GM21381 (cell line): Measurements from ENCODE around the gene PGAM4.
"Not testable (repeated sequence)": the region's sequence is repeated elsewhere in the genome, so short reads cannot be mapped to it uniquely, and the experiment has no call there.

Source experiments
- ATAC-seq: cut with Tn5 transposase; IDR thresholded peaks from one replicate; pipeline ENCODE4 v1.9.1; 2021; ENCODE audit warnings: mild to moderate bottlenecking, moderate library complexity; ENCODE audit not compliant: unreplicated experiment

The PGAM4 gene

DNA sequence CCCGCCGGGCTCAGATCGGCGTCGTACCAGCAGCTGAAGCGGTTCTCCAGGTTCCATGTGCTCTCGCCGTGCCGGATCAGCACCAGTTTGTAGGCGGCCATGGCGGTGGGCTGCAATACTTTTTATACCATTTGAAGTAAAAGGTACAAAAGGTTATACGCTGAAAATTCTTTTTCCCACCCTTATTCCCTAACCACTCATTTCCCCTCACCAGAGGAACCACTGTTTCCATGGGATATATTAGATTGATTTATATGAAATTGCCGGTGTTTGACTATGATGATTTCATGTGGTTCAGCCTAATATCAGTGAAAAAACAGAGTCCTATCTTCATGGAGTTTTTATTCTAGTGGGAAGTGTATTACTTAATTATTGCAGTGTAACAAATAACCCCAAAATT, at the start of gene PGAM4:
PGAM4 (minus strand) TSS at position 101 of the 400 bp plus-strand sequence; CDS start at position 101, 0 bp downstream.
- ATAC-seq, result no peak

DNA sequence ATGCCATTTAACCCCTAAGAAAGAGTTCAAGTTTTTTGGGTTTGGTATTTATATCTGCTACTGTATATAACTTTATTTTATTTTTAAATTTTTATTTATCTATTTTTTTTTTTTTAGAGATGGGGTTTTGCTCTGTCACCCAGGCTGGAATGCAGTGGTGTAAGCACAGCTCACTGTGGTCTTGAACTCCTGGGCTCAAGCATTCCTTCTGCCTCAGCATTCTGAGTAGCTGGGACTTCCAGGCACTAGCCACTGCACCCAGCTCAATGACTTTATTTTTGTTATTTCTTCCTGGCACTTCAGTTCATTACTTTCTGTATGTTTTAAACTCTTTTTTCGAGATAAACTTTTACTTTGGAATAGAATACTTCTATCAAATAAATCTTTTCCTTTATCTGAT, 42.4 kb upstream of the PGAM4 start:
- ATAC-seq, result no peak

GRCh38 chrX:77979870-77980269, 10.4 kb upstream of the PGAM4 start:
- ATAC-seq, result no peak

DNA sequence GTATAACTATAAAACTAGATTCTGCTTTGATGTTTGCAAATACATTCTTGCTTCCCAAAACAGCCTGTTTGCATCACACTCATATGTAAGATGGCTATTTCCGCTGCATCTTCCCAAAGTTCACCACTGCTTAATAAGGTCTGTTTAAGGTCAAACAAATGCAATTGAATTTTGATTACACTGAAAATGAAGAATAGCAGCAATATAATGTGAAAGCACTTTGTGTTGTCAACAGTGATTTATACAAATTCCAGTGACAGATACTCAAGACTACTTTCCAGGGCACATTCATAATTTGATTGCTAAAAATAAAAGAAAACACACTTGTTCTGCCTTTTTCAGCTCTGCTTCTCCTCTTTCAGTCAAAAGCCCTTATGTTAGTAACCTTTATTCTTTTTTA, 8.1 kb upstream of the PGAM4 start:
- ATAC-seq, result no peak

- no peak for ATAC-seq
Observed at GRCh38 chrX:77977095-77977494, 7.7 kb upstream of the PGAM4 start.

GRCh38 chrX:77975755-77976154, 6.3 kb upstream of the PGAM4 start:
- no peak for ATAC-seq

DNA sequence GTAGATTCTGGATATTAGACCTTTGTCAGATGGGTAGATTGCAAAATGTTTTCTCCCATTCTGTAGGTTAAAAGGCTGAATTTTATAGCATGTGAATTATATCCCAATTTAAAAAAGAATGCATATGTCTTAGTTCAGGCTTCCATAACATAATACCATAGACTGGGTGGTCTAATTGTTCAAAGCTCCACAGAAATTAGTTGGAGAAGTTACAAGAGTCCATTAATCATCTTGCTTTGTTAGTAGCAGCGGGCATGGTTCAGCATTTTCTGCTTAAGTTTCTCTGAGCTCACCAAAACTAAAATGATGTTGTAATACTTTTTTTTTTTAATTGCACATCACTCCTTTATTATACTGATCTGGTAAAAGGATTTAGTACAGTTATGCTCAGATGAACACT, 1.8 kb downstream of the PGAM4 start:
- ATAC-seq, result no peak

DNA sequence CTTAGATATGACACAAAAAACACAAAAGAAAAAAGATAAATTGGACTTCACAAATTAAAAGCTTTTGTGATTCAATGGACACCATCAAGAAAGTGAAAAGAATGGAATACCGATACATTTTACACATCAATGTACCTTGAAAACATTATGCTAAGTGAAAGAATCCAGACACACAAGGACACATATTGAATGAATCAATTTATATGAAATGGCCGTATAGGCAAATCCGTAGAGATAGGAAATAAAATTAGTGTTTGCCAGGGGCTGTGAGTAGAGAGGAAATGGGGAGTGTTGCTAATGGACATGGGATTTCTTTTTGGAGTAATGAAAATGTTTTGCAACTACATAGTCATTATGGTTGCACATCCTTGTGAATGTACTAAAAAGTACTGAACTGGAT, 3.1 kb downstream of the PGAM4 start:
- no peak for ATAC-seq

DNA sequence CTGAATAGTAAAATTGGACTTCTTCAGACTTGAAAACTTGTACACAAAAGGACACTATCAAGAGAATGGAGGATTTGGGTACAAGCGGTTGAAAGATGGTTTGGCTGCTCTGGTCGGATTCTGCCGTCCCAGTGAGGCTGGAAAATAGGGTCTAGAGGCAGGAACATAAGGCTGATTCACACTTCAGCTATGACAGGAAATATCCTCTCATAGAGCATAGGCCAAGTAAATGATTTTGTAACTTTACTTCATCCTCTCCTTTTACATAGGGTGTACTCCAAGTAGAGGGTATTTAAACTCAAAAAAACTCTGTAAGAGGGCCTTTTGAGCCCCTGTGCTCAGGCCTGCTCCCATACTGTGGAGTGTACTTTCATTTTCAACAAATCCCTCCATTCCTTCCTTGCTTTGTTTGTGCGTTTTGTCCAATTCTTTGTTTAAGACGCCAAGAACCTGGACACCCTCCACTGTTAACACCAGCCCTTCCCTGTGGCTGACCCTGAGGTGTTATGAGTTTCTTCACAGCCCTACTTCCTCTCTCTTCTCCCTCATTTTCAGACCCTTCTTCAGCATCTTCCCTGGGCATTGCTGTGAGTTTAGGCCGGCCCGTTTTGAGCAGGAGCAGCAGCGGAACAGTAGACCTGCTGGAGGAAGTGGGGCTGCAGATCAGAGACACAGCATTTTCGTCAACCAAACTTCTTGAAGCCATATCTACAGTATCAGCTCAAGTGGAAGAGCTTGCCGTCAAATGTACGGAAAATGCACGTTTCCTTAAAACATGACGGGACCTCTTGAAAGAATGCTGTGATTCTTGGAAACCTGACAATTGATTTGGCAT, 7.2 kb downstream of the PGAM4 start:
- no peak for ATAC-seq

DNA sequence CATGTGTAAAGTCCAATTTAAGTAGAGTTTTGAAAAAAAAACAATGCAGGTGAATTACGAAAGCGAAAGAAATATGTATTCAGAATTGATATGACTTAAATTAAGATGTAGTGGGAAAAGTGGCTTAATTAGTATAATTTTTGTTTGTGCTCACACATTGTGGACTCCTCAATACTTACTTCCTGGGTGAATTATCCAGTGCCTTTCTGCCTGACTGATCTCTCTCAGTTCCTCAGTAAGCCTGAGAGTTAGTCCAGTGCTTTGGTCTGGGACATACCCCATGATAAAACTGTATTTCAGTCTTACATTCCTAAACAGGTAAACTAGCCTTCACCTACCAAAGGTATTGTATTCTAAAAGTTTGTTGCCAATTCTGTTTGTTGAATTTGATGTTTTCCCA, 8.4 kb downstream of the PGAM4 start:
- ATAC-seq, result no peak

GRCh38 chrX:77960567-77960966, 8.9 kb downstream of the PGAM4 start:
- no peak for ATAC-seq

DNA sequence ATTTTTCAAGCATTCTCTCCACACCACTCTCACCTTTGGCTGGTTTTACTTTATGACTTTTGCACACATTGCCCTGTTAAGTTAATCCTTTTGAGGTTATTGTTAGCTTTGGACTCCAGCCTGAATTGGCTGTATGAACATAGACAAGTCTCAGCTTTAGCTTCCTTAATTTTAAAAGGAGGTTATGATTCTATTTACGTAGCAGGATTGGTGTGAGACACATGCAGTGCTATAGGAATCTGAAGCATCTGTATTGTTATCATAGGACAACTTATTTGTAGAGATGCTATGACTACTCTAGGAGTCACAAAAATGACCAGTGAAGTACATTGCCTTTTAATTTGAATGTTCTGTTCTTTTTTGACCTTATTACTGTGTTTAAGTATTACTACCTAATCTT, 15.7 kb downstream of the PGAM4 start:
- no peak for ATAC-seq

GRCh38 chrX:77953302-77953701, 16.1 kb downstream of the PGAM4 start:
- no peak for ATAC-seq

DNA sequence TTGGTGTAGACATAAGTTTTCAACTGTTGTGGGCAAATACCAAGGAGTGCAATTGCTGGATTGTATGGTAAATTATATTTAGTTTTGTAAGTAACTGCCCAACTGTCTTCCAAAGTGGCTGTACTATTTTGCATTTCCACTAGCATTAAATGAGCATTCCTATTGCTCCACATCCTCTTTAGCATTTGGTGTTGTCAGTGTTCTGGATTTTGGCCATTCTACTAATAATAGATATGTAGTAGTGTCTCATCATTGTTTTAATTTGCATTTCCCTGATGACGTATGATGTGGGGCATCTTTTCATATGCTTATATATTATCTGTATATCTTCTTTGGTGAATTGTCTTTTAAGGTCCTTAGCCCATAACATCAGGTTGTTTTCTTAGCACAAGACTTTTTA, 17.3 kb downstream of the PGAM4 start:
- ATAC-seq, result no peak

DNA sequence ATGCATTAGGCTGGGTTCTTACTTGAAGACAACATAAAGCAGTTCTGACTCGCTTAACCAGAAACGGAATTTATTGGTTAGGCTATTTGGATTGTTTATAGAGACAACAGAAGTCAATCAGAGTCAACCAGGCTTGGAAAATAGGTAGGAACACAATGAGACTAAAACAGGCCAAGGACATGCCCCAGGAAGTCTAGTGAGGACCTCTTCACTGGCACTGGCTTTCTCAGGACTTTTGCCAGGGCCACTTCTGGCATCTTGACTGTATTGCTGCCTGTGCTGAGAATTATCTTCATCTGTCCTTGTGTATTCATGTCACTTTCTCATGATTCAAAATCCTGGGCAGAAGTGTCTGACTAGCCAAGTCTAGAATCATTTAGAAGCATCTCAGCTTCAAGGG, 19.6 kb downstream of the PGAM4 start:
- ATAC-seq, result no peak

DNA sequence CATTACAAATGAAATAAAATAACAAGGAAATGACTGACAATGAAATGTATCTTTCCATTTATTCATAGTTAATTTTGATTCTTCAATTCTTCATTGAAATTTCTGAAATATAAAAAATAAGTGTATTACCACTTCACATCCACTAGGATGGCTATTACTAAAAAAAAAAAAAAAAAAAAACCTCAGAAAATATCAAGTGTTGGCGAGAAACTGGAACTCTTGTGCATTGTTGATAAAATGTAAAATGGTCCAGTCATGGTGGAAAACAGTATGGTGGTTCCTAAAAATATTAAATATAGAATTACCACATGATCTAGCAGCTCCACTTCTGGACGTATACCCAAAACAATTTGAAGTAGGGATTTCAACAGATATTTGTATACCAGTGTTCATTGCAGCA, 22.9 kb downstream of the PGAM4 start:
- no peak for ATAC-seq

DNA sequence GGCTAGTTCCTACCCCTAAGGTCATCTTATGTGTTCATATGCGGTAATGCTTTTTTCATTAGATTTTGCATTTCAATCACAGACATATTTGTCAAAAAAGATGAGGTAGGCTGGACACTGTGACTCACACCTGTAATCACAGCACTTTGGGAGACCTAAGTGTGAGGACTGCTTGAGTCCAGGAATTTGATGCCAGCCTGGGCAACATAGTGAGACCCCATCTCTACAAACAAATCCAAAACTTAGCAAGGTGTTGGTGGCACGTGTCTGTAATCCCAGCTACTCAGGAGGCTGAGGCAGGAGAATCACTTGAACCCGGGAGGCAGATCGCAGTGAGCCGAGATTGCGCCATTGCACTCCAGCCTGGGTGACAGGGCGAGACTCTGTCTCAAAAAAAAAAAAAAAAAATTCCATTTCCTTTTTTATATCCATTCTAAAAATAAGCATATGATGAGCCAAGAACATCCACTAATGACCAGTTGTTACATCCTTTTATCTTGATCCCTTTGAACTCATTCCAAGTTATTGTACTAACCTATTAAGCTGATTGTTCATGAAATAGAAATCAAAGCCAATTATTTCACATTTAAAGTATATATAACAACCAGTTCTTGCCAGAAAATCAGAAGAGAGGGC, 23.4 kb downstream of the PGAM4 start:
- no peak for ATAC-seq

DNA sequence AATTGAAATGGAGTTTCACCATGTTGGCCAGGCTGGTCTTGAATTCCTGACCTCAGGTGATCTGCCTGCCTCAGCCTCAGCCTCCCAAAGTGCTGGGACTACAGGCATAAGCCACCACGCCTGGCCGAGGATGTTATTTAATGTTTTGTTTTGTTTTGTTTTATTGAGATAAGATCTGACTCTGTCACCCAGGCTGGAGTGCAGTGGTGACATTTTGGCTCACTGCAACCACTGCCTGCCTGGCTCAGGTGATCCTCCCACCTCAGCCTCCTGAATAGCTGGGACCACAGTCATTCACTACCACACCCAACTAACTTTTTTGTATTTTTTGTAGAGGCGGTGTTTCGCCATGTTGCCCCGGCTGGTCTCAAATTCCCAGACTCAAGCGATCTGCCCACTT, 24.4 kb downstream of the PGAM4 start:
- not testable (repeated sequence) for ATAC-seq

- ATAC-seq, result no peak
Observed at GRCh38 chrX:77938083-77938680, 31.3 kb downstream of the PGAM4 start.

DNA sequence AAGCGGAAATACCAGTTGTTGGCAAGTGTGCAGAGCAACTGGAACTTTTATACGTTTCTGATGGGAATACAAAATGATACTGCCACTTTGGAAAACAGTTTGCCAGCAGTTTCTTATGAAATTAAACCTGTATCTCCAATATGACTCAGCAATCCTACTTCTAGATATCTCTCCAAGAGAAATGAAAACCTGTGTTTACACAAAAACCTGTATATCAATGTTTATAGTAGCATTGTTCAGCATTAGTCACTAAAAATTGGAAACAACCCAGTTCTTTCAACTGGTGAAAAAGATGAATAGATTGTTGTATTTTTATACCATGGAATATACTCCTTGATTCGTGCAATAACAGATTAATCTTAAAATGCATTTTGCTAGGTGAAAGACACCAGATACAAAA, 32.1 kb downstream of the PGAM4 start:
- ATAC-seq, result no peak

GRCh38 chrX:77936299-77936698, 33.1 kb downstream of the PGAM4 start:
- ATAC-seq, result no peak

GRCh38 chrX:77935886-77936285, 33.6 kb downstream of the PGAM4 start:
- no peak for ATAC-seq
